ENCODE results near the gene CDK1.

DNA sequence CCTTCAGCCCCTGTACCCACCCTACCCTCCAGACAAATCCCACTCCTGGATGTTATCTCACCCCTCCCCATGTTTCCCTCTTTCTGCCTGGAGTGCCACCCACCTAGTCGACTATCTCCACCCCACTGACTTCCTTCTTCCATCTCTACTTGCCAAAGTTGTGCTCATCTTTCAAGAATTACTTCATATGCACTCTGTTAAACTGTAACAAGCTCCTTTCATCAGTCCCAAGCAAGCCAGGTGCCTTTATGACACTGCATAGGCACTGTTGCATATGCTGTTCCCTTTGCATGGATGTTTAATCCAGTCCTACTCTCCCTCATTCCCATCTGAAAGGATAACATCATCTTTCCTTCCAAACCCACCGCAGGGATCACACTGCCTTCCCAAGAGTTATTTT lies 8.9 kb upstream of the CDK1 start:
- no peak for TF ChIP-seq EZH2 (IDR thresholded peaks at IDR 0.05)
- TF ChIP-seq POLR2AphosphoS5 (IDR thresholded peaks at IDR 0.05; ENCODE audit: borderline replicate concordance, low read depth, low read length), result no peak
- no peak for TF ChIP-seq FOXP2 (optimal IDR thresholded peaks at IDR 0.05; ENCODE audit: control extremely low read depth, extremely low read length, insufficient read depth)

All from SK-N-MC (cell line).